OCI-LY1 (cell line): ENCODE results near the gene MEAK7.

Experiments used
- H2AFZ ChIP-seq: fragments of 200-600 bp; sonication (generic), shearing (Covaris generic); 2 replicates; pipeline ENCODE4 v1.6.0; 2014; ENCODE audit warnings: antibody characterized with exemption, mild to moderate bottlenecking, low read length
- H3F3A ChIP-seq: fragments of 200-600 bp; sonication (generic), shearing (Covaris generic); 2 replicates; pipeline ENCODE4 v1.6.0; 2014; ENCODE audit warnings: mild to moderate bottlenecking, antibody characterized with exemption, low read length, moderate library complexity; ENCODE audit not compliant: insufficient read depth
- H3K27ac ChIP-seq: fragments of 200-600 bp; sonication (generic); 2 replicates; pipeline ENCODE4 v1.5.1; 2014; ENCODE audit warnings: low read length, mixed run types, mild to moderate bottlenecking, low read depth; ENCODE audit not compliant: poor library complexity, severe bottlenecking
- H3K27me3 ChIP-seq: fragments of 200-600 bp; sonication (generic); 2 replicates; pipeline ENCODE4 v1.6.0; 2014; ENCODE audit warnings: antibody characterized with exemption, mild to moderate bottlenecking, low read length, moderate library complexity; ENCODE audit not compliant: insufficient read depth
- H3K36me3 ChIP-seq: fragments of 200-600 bp; sonication (generic); 2 replicates; pipeline ENCODE4 v1.6.1; 2014; ENCODE audit warnings: mild to moderate bottlenecking, antibody characterized with exemption, low read length, moderate library complexity, mixed read lengths; ENCODE audit not compliant: insufficient read depth
- H3K4me1 ChIP-seq: fragments of 200-600 bp; sonication (generic); 2 replicates; pipeline ENCODE4 v1.5.1; 2014; ENCODE audit warnings: mild to moderate bottlenecking, low read length, moderate library complexity; ENCODE audit not compliant: insufficient read depth, severe bottlenecking
- H3K4me2 ChIP-seq: fragments of 200-600 bp; sonication (generic), shearing (Covaris generic); 2 replicates; pipeline ENCODE4 v1.6.1; 2014; ENCODE audit warnings: low read length
- H3K4me3 ChIP-seq: fragments of 200-600 bp; sonication (generic); 2 replicates; pipeline ENCODE4 v1.5.1; 2014; ENCODE audit warnings: low read length, low read depth, mild to moderate bottlenecking, mixed read lengths; ENCODE audit not compliant: poor library complexity, severe bottlenecking
- H3K79me2 ChIP-seq: fragments of 200-600 bp; shearing (Covaris generic); 2 replicates; pipeline ENCODE4 v1.6.1; 2016; ENCODE audit warnings: mixed run types, low read length, mixed read lengths; ENCODE audit not compliant: insufficient read depth
- H3K9ac ChIP-seq: fragments of 200-600 bp; sonication (generic), shearing (Covaris generic); 2 replicates; pipeline ENCODE4 v1.6.1; 2014; ENCODE audit warnings: mild to moderate bottlenecking, low read length, mixed read lengths
- H3K9me2 ChIP-seq: fragments of 200-600 bp; sonication (generic), shearing (Covaris generic); 2 replicates; pipeline ENCODE4 v1.6.1; 2014; ENCODE audit warnings: low read depth, mild to moderate bottlenecking, low read length, mixed read lengths
- H3K9me3 ChIP-seq: fragments of 200-600 bp; shearing (Covaris generic); 2 replicates; pipeline ENCODE4 v1.6.1; 2014; ENCODE audit warnings: low read length, mixed read lengths
- H4K20me1 ChIP-seq: fragments of 200-600 bp; sonication (generic), shearing (Covaris generic); 2 replicates; pipeline ENCODE4 v1.6.0; 2016; ENCODE audit warnings: mild to moderate bottlenecking, low read length; ENCODE audit not compliant: insufficient read depth
- CTCF ChIP-seq: fragments of 200-600 bp; sonication (generic), shearing (Covaris generic); IDR thresholded peaks from 2 replicates; pipeline ENCODE4 v1.5.1; 2017; ENCODE audit warnings: mild to moderate bottlenecking, antibody characterized with exemption, low read length, moderate library complexity, mixed read lengths
- EZH2 ChIP-seq: fragments of 200-600 bp; sonication (generic), shearing (Covaris generic); IDR thresholded peaks from 2 replicates; pipeline ENCODE4 v1.8.0; 2017; ENCODE audit warnings: borderline replicate concordance, mixed run types, mild to moderate bottlenecking, antibody characterized with exemption, low read length, moderate library complexity, mixed read lengths

The MEAK7 gene

DNA sequence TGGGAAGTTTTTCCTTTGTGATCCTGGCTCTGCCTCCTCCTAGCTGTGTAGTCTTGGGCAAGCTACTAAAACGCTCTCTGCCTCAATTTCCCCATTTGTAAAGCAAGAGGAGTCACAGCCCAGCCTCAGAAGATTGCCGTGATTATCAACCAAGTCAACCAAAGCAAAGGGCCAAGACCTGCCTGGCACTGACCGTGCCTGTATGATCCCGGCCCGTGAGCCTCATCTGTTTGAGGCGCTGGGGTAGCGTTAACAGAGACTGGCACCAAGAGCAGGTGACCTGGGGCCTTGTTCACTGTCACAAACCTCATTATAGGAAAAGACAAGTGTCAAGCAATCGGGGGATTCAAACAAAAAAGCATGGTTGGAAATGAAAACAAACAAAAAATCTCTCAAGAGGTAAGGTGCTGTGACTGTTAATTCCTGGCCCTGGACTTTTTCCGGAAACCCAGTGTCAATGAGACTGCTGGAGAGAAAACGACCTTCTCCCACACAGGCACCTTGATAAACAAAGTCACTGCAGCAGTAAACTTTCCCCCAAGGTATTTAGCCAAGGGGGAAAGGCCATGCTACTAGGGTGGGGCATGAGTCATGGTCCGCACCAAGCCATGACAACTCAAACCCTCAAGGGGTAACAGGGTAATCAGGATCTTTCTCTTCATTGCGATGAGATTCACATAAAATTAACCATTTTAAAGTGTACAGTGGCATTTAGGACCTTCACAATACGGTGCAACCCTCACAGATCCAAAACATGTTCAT, 5.4 kb downstream of the MEAK7 start:
- Histone ChIP-seq H3K9ac (no peak overlapping the region), H4K20me1 (no peaks in the 10 kb centered on the region), H3K27me3 (no peaks in the 10 kb centered on the region), H3K27ac (no peak overlapping the region), H3K79me2 (no peaks in the 10 kb centered on the region), H3K4me3 (no peak overlapping the region), H3F3A (no peaks in the 10 kb centered on the region), H3K4me1 (peaks cover 5% of the 10 kb centered on the region), H2AFZ (no peak overlapping the region), H3K36me3 (peaks cover 15% of the 10 kb centered on the region), H3K4me2 (no peak overlapping the region), H3K9me3 (no peaks in the 10 kb centered on the region), H3K9me2 (no peaks in the 10 kb centered on the region)
- TF ChIP-seq CTCF, result no peak
- no peak for TF ChIP-seq EZH2

- no peak overlapping the region for H3K27ac ChIP-seq
These were observed 6.2 kb downstream of the MEAK7 start for GRCh38 chr16:84498223-84498610.

DNA sequence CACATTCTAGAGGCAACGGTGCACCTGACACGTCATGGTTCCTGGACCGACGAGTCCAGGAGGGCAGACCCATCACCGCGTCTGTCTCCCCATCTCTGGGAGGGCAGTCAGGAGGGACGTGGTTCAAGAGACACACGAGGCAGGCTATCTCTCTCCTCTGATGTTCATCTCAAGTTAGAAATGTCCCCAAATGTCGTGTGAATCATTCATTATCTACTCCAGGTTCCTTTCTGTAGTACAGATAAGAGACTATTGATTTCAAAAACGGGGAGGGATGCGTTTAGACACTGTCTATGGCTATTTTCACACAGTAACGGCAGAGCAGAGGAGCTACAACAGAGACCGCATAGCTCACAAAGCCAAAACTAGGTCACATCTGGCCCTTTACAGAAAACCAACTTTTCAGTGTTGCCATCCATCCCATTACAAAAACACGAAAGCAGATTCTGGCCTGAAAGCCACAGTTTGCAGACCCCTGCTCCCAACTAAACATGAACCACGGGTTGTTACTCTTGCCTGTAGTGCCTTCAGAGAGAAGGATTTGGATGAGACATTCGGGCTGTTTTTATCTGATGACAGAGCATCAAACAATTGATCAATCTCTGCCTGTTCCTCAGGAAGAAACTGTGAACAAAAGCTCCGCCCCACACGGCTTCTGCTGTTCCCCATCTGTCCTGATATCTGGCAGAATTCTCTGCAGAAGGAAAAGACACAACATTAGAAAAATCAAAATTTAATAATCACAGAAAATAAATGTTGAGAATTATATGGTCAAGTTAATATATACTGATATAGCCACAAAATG, 6.8 kb downstream of the MEAK7 start:
- Histone ChIP-seq H3K4me2 (no peak overlapping the region), H3F3A (no peaks in the 10 kb centered on the region), H3K9ac (no peak overlapping the region), H4K20me1 (no peaks in the 10 kb centered on the region), H3K27ac (no peak overlapping the region), H3K36me3 (peaks cover 28% of the 10 kb centered on the region), H3K4me3 (no peak overlapping the region), H3K4me1 (no peaks in the 10 kb centered on the region), H3K9me2 (no peaks in the 10 kb centered on the region), H3K79me2 (no peaks in the 10 kb centered on the region), H2AFZ (no peak overlapping the region), H3K9me3 (peaks cover 10% of the 10 kb centered on the region), H3K27me3 (no peaks in the 10 kb centered on the region)
- TF ChIP-seq EZH2 (no peak), CTCF (no peak)

More at GRCh38 chr16:84498223-84498610, 6.2 kb downstream of the MEAK7 start:
- TF ChIP-seq CTCF, result no peak
- H3K4me3 ChIP-seq, result no peak overlapping the region
- peaks cover 6% of the 10 kb centered on the region for H3K9me3 ChIP-seq
- H3K27me3 ChIP-seq, result no peaks in the 10 kb centered on the region
- no peak overlapping the region for H3K9ac ChIP-seq
- no peak overlapping the region for H3K4me2 ChIP-seq
- no peaks in the 10 kb centered on the region for H3K9me2 ChIP-seq
- peaks cover 22% of the 10 kb centered on the region for H3K36me3 ChIP-seq
- no peaks in the 10 kb centered on the region for H4K20me1 ChIP-seq
- H3K4me1 ChIP-seq, result no peaks in the 10 kb centered on the region
- H3K79me2 ChIP-seq, result no peaks in the 10 kb centered on the region
- no peaks in the 10 kb centered on the region for H3F3A ChIP-seq
- no peak overlapping the region for H2AFZ ChIP-seq
